Thyroid gland (tissue), 4 donors: ENCODE measurements around the gene KCTD18.

Experiments used
- CTCF ChIP-seq, 6 experiments: fragments of 200-600 bp in 3 of 6; fragments of 450-650 bp in 3 of 6; sonication (generic) in 3 of 6; IDR thresholded peaks; one replicate each; pipeline ENCODE4 v1.5.1; 2016 to 2019; ENCODE audit warnings: antibody characterized with exemption in 6 of 6, mild to moderate bottlenecking in 2 of 6, inconsistent platforms in 1 of 6, moderate library complexity in 1 of 6
- POLR2A ChIP-seq, 2 donors: fragments of 450-650 bp; IDR thresholded peaks; one replicate each; pipeline ENCODE4 v1.6.1; 2017; ENCODE audit warnings: antibody characterized with exemption in 2 of 2, mild to moderate bottlenecking in 2 of 2, moderate library complexity in 1 of 2

GRCh38 chr2:200444530-200444929, 65.3 kb downstream of the KCTD18 start:
- TF ChIP-seq POLR2A (IDR thresholded peaks at IDR 0.05) (no peak), CTCF (IDR thresholded peaks at IDR 0.05) (no peak)
